VCaP (cell line): ENCODE measurements around the gene MYOZ3.

Source experiments
- H3K27ac ChIP-seq: fragments of 450-650 bp; 2 replicates; pipeline ENCODE4 v1.5.1; 2017
- CTCF ChIP-seq: fragments of 450-650 bp; conservative IDR thresholded peaks from 2 replicates; pipeline ENCODE4 v1.5.1; 2017; ENCODE audit warnings: mild to moderate bottlenecking, moderate library complexity

Gene MYOZ3

GRCh38 chr5:150675069-150675468 lies 14.0 kb downstream of the MYOZ3 start:
- TF ChIP-seq CTCF = no peak

GRCh38 chr5:150676578-150676977 lies 15.5 kb downstream of the MYOZ3 start:
- TF ChIP-seq CTCF = no peak
- H3K27ac ChIP-seq = no peak overlapping the region

More at GRCh38 chr5:150675069-150675468, 14.0 kb downstream of the MYOZ3 start:
- no peak overlapping the region for H3K27ac ChIP-seq

- H3K27ac ChIP-seq = no peak overlapping the region
- TF ChIP-seq CTCF = no peak
Measured at GRCh38 chr5:150689120-150689519, 28.1 kb downstream of the MYOZ3 start.

- no peak for TF ChIP-seq CTCF
- H3K27ac ChIP-seq = no peak overlapping the region; the same call in 1 of the 2 replicates
Measured at GRCh38 chr5:150690760-150691159, 29.7 kb downstream of the MYOZ3 start.

GRCh38 chr5:150692276-150692675 lies 31.2 kb downstream of the MYOZ3 start:
- H3K27ac ChIP-seq = no peak overlapping the region
- TF ChIP-seq CTCF = no peak

GRCh38 chr5:150694612-150695011 lies 33.6 kb downstream of the MYOZ3 start:
- no peak for TF ChIP-seq CTCF
- H3K27ac ChIP-seq = no peak overlapping the region

GRCh38 chr5:150700246-150700593 lies 39.2 kb downstream of the MYOZ3 start:
- H3K27ac ChIP-seq = peak overlapping the region; percentile 95

More at GRCh38 chr5:150700246-150700593, 39.2 kb downstream of the MYOZ3 start:
- no peak for TF ChIP-seq CTCF
